GM12878 (cell line): Measurements from ENCODE around the gene NCOA6. TPM values are rescaled to one million over a fixed set of nuclear protein-coding genes. Genes with fewer than 3 reads are reported as not detected.

Source experiments
- ATF7 ChIP-seq: fragments of 450-650 bp; IDR thresholded peaks from 2 replicates; pipeline ENCODE4 v1.6.1; 2016; ENCODE audit warnings: low read depth, mild to moderate bottlenecking
- CEBPB ChIP-seq, 2 experiments: fragments of 150-350 bp in 1 of 2; IDR thresholded peaks; 2 replicates each; pipeline ENCODE4 v1.6.1; 2012 to 2014; ENCODE audit warnings: low read depth in 2 of 2, low read length in 2 of 2, borderline replicate concordance in 1 of 2, inconsistent platforms in 1 of 2
- CHD2 ChIP-seq: IDR thresholded peaks from 2 replicates; pipeline ENCODE4 v1.6.1; 2011; ENCODE audit warnings: low read depth, low read length, improper control_type of control experiment, borderline replicate concordance
- CREB1 ChIP-seq: IDR thresholded peaks from 2 replicates; pipeline ENCODE4 v1.6.1; 2012; ENCODE audit warnings: low read depth, mild to moderate bottlenecking, inconsistent platforms
- ESRRA ChIP-seq: IDR thresholded peaks from 2 replicates; pipeline ENCODE4 v1.6.1; 2012; ENCODE audit warnings: mild to moderate bottlenecking, low read length, improper control_type of control experiment
- GATAD2B ChIP-seq: fragments of 450-650 bp; conservative IDR thresholded peaks from 2 replicates; pipeline ENCODE4 v1.6.1; 2017; ENCODE audit warnings: low read depth, mild to moderate bottlenecking, moderate library complexity
- HDGF ChIP-seq: fragments of 450-650 bp; IDR thresholded peaks from 2 replicates; pipeline ENCODE4 v1.6.1; 2016; ENCODE audit warnings: antibody characterized with exemption
- IKZF1 ChIP-seq: fragments of 450-650 bp; conservative IDR thresholded peaks from 2 replicates; pipeline ENCODE4 v1.6.1; 2017; ENCODE audit warnings: antibody characterized with exemption, mild to moderate bottlenecking
- KDM1A ChIP-seq: fragments of 200-600 bp; sonication (generic); IDR thresholded peaks from 2 replicates; pipeline ENCODE4 v1.6.1; 2016; ENCODE audit warnings: borderline replicate concordance
- LARP7 ChIP-seq: fragments of 450-650 bp; IDR thresholded peaks from 2 replicates; pipeline ENCODE4 v1.6.1; 2017; ENCODE audit warnings: mild to moderate bottlenecking
- MAX ChIP-seq: IDR thresholded peaks from 2 replicates; pipeline ENCODE4 v1.6.1; 2012; ENCODE audit warnings: low read depth, low read length, improper control_type of control experiment
- NBN ChIP-seq: fragments of 450-650 bp; IDR thresholded peaks from 2 replicates; pipeline ENCODE4 v1.6.1; 2016
- NKRF ChIP-seq: fragments of 450-650 bp; conservative IDR thresholded peaks from 2 replicates; pipeline ENCODE4 v1.6.1; 2017; ENCODE audit warnings: mild to moderate bottlenecking, moderate library complexity
- NR2F1 ChIP-seq: fragments of 450-650 bp; conservative IDR thresholded peaks from 2 replicates; pipeline ENCODE4 v1.6.1; 2017; ENCODE audit warnings: mild to moderate bottlenecking
- PAX5 ChIP-seq: IDR thresholded peaks from 2 replicates; pipeline ENCODE4 v1.6.1; 2011; ENCODE audit warnings: low read depth, low read length, borderline replicate concordance
- PAX8 ChIP-seq: fragments of 450-650 bp; IDR thresholded peaks from 2 replicates; pipeline ENCODE4 v1.6.1; 2017; ENCODE audit warnings: mild to moderate bottlenecking, moderate library complexity
- RUNX3 ChIP-seq: IDR thresholded peaks from 2 replicates; pipeline ENCODE4 v1.6.1; 2012; ENCODE audit warnings: low read length, inconsistent platforms
- SMAD1 ChIP-seq: fragments of 450-650 bp; IDR thresholded peaks from 2 replicates; pipeline ENCODE4 v1.6.1; 2018; ENCODE audit warnings: mild to moderate bottlenecking, low read depth; ENCODE audit not compliant: partially characterized antibody
- SMARCA5 ChIP-seq: fragments of 450-650 bp; IDR thresholded peaks from 2 replicates; pipeline ENCODE4 v1.6.1; 2017; ENCODE audit warnings: mild to moderate bottlenecking
- SMC3 ChIP-seq: IDR thresholded peaks from 2 replicates; pipeline ENCODE4 v1.6.1; 2011; ENCODE audit warnings: low read length, improper control_type of control experiment, borderline replicate concordance
- SP1 ChIP-seq: IDR thresholded peaks from one replicate; pipeline ENCODE4 v1.6.1; 2011; ENCODE audit warnings: low read depth, low read length
- ZNF207 ChIP-seq: fragments of 450-650 bp; IDR thresholded peaks from 2 replicates; pipeline ENCODE4 v1.6.1; 2014; ENCODE audit warnings: antibody characterized with exemption, mild to moderate bottlenecking, borderline replicate concordance
- ZNF24 ChIP-seq: fragments of 450-650 bp; IDR thresholded peaks from 2 replicates; pipeline ENCODE4 v1.6.1; 2017; ENCODE audit warnings: antibody characterized with exemption, mild to moderate bottlenecking
- ZNF274 ChIP-seq: IDR thresholded peaks from one replicate; pipeline ENCODE4 v1.8.0; 2011; ENCODE audit not compliant: insufficient read length, insufficient read depth
- ZNF687 ChIP-seq: fragments of 450-650 bp; IDR thresholded peaks from 2 replicates; pipeline ENCODE4 v1.6.1; 2017; ENCODE audit warnings: mild to moderate bottlenecking, moderate library complexity
- polyA plus RNA-seq, 11 experiments: library from polyadenylated mRNA; depleted of rRNA in 4 of 11; unstranded in 6 of 11; stranded (reverse) in 5 of 11; fragments of >200 nt; fragmentation: Nextera tagmentation in 4 of 11; fragmentation: Illumina TruSeq in 1 of 11; extraction: Ambion mirVana in 4 of 11; extraction: Trizol in 1 of 11; gene quantifications; 1 replicate in 1 of 11; 2 replicates in 10 of 11; pipeline versions ENCODE4 v1.2.1 to v1.2.3, GENCODE V29; 2011 to 2016; ENCODE audit warnings: inconsistent platforms in 2 of 11, missing spikeins in 2 of 11, low read depth in 1 of 11
- total RNA-seq, 4 experiments: library from RNA; depleted of rRNA in 3 of 4; stranded (reverse); fragments of >200 nt in 3 of 4; fragmentation: Illumina TruSeq in 1 of 4; extraction: Trizol in 1 of 4; gene quantifications; 2 replicates each; pipeline versions ENCODE4 v1.2.1 to v1.2.3, GENCODE V29; 2013 to 2021
- TF ChIP-seq, protein P1 (sequence below): fragments of 450-650 bp; IDR thresholded peaks from 2 replicates; pipeline ENCODE4 v1.6.1; 2014; ENCODE audit warnings: mild to moderate bottlenecking

NCOA6 gene
- total and polyA plus RNA-seq, 10 of the 15 experiments (the other 5 are each of a cell fraction or from before 2014, with no cell fraction given): 6.1 to 20.6 (median 12.6) TPM

DNA sequence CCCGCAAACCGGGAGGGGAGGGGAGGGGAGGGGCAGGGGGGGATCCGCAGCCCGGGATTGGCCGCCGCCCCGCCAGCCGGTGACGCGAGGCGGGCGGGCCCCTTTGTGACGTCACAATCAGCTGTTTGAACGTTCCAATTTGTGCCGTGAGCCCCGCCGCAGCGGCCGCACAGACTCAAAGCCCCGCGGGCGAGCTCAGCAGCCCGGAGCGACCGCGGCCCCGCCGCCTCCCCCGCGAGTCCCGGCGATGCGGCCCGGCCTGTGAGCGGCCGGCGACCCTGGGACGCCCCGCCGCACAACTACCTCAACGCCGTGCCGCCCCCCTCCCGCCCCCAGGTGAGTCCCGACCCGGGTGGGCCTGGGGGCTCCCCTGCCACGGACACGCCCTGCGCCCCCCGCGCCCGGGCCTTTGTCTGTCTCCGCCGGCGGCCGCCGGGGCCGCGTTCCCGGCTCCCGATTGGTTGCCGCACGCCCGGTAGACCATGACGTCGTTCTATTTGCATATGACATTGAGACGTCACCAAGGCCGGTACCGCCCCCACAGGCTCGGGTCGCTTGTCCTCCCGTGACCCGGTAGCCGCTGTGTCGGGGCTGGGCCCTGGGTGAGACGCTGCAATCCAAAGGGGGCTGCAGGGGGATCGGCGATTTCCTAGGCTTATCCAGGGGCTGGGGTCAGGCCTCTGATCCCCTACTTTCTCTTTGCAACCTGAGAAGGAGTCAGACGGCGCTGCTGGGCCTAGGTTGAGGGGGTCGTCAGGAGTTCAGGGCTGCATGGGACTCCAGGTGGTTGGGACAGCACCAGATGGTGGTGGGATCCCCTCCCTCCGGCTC lies 121.1 kb downstream of the NCOA6 start, which contains the start of gene TP53INP2 (continued):
- TF ChIP-seq NR2F1: peak; percentile 82
- no peak for TF ChIP-seq SMC3
- peak; percentile 57; the same call in 1 of the 2 replicates for TF ChIP-seq ZNF207
- peak; percentile 43; the same call in 1 of the 2 replicates for TF ChIP-seq ZNF24
- TF ChIP-seq GATAD2B: peak; percentile 67
- peak; percentile 83 for TF ChIP-seq LARP7
- peak; percentile 19; the same call in 1 of the 2 replicates for TF ChIP-seq PAX5
- TF ChIP-seq SP1: peak; percentile 26
- no peak for TF ChIP-seq HDGF
- peak; percentile 65 for TF ChIP-seq SMARCA5
- TF ChIP-seq CREB1: peak; percentile 92
- 0 out of 2 replicates have a peak, but pooled peaks have one; percentile 20 for TF ChIP-seq CHD2
- peak; percentile 28 for TF ChIP-seq SMAD1
- no peak for TF ChIP-seq KDM1A
- peak; percentile 97 for TF ChIP-seq NKRF
- peak; percentile 84 for TF ChIP-seq ATF7
- peak; percentile 54; the same call in 1 of the 2 replicates for TF ChIP-seq IKZF1
- TF ChIP-seq MAX: 0 out of 2 replicates have a peak, but pooled peaks have one; percentile 16
- TF ChIP-seq CEBPB (IDR thresholded peaks at IDR 0.05; ENCODE audit: borderline replicate concordance in 1 of 2, low read depth in 2 of 2, low read length in 2 of 2): no peak
- no peak for TF ChIP-seq PAX8
- peak; percentile 34 for TF ChIP-seq ZNF687
- peak; percentile 78; the same call in 1 of the 2 replicates for TF ChIP-seq ESRRA
- TF ChIP-seq, protein P1, sequence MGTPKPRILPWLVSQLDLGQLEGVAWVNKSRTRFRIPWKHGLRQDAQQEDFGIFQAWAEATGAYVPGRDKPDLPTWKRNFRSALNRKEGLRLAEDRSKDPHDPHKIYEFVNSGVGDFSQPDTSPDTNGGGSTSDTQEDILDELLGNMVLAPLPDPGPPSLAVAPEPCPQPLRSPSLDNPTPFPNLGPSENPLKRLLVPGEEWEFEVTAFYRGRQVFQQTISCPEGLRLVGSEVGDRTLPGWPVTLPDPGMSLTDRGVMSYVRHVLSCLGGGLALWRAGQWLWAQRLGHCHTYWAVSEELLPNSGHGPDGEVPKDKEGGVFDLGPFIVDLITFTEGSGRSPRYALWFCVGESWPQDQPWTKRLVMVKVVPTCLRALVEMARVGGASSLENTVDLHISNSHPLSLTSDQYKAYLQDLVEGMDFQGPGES: no peak
- peak; percentile 7 for TF ChIP-seq RUNX3
- TF ChIP-seq NBN: peak; percentile 17
- no peak for TF ChIP-seq ZNF274
